ENCODE data around the gene GHRL.
"Not testable (repeated sequence)": the region's sequence is repeated elsewhere in the genome, so short reads cannot be mapped to it uniquely, and the experiment has no call there.

GHRL gene

DNA sequence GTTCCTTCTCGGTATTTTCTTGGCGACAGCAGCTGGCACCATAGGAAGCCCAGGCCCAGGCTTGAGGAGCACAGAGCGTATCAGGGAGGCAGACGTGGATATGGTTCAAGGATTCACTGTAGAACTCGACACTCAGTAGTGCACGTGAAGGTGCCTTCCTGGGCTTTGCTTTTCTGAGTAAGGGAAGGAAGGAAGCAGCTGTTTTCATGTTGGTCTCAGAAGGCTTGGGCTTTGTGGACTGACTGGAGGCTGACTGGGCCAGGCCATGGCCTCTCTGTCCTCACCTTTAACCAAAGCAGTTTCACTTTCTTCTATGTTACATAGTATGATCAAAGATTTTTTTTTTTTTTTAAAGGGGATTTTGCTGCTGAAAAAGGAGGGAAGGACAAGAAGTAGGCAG lies 6.9 kb upstream of the GHRL start:
- no peak for DNase-seq

DNA sequence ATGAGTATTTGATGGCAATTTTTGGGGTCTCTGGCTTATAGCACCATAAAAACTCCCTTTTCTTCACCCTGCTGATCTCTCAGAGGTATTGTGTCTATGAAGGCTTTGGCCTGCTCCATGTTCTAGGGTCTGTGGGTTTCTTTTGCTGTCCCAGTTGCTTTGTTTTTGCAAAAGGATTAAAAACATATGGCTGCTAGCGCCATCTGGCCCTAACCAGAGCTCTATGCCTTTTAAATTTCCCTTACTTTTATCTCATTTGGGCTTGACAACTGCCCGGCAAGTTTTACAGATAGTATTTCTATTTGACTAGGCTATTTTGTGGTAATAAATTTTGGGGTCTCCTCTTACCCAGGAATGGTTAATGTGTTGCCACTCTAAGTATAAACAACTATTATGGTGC lies 6.4 kb upstream of the GHRL start:
- no peak for DNase-seq

DNA sequence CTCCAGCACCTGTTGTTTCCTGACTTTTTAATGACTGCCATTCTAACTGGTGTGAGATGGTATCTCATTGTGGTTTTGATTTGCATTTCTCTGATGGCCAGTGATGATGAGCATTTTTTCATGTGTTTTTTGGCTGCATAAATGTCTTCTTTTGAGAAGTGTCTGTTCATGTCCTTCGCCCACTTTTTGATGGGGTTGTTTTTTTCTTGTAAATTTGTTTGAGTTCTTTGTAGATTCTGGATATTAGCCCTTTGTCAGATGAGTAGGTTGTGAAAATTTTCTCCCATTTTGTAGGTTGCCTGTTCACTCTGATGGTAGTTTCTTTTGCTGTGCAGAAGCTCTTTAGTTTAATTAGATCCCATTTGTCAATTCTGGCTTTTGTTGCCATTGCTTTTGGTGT lies 5.3 kb upstream of the GHRL start:
- DNase-seq, result not testable (repeated sequence)

DNA sequence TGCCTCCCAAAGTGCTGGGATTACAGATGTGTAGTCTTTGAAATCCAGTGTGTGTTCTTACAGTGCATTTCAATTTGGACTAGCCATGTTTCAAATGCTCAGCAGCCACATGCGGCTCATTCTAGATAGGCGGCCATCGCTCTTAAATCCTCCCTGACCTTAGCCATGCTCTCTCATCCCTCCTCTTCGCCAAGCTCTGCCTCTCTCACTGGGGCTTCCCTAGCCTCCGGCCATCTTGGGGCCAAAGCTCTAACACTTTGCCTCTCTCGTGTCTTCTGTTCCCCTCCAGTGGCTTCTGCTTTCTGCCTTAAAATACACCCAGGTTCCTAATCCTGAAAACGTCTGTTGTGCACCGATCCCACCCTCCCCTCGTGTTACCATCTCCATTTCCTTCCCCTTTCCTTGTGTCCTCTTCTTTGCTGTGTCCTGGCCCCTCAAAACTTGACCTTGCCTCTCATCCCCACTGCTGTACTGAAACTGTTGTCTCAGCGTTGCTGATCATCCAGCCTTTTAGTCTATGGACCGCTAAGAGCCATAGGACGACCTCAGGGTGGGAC lies 1.4 kb upstream of the GHRL start:
- DNase-seq, result no peak

DNA sequence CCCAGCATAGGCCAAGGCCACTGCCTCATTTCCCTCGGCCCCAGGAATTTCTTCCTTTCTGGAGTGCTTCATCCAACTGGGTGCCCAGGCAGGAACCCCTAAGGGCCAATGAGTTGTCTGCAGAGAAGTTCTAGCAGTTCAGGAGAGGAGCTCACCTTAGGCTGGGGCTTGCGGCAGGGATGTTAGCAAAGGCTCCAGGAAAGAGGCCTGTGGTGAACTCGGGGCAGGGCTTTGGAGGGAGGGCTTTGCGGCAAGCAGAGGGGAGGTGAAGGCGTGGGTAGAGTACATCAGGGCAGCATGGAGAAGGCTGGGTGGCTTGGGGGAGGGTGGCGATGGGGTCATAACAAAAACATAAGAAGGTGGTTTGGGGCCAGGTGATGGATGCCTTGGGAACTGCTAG lies 1.1 kb downstream of the GHRL start:
- DNase-seq, result no peak

DNA sequence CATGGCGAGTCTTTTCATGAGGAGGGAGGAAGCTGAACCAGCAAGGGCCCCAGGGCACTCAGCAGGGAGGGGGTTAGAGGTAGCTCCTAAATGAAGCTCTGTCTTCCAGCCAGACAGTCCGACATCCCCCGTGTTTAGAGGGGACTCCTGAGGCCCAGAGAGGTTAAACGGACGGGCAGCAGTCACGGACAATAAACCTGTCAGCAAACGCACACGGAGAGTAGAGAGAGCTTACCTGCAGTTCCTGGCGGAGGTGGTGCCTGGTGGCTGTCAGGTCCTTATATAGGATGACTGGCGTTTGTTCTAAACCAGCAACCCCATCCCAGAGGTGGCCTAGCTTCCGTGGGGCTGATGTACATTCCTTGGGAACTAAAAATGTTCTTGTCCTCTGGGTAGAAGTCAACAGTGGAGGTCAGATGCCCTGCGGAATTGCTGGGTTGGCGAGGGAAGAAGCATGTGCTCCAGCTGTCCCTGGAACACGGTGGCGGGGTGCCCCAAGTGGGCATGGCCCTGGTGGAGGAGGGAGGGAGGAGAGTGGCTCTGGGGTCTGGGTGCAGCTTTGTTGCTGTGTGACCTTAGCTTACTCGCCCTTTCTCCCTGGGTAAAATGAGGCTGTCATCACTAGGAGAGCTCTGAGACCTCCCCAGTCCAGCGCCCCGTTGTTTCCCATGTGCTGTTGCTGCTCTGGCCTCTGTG lies 2.1 kb downstream of the GHRL start:
- DNase-seq, result no peak

DNA sequence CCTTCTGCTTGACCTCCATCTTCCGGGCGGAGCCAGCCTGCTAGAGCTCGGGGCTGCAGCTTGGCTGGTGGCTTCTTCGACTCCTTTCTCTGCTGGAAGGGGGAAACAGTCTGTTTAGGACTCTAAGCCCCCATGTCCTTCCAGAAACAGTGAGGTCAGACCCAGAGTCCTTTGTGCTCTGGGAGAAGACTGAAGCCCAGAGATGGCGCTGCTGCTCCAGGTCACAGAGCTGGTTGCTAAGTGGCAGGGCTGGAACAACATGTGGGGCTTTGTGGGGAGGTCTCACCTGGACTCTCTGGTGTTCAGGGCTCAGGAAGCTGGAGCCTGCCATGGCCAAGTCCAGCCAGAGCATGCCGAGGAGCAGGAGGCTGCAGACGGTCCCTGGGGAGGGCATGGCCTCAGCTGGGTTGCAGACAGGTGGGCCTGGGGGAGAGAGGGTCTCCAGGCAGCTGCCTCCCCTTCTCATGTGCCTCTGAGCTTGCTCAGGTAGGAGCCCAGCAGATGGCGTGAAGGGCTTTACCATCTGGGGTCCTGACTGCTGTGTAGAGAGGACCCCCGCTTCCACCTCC lies 2.9 kb downstream of the GHRL start:
- DNase-seq, result no peak

DNA sequence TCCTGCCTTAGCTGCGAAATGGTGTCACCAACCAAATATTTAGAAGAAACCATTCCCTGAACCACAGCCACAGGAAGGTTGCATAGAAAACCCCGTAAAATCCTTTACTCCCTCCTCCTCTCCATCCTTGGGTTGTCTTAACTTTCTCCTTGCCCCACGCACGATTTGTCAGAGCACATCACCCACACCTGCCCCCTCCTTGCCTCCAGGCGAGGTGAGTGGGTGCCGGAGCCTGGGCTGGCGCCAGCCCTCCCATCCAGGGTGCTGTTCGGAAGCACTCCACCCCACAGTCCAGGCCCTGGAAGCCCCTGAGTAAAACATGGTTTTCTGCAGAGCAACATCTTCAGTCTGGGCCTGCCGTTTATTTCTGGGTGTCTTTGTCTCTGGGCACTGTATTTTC lies 3.7 kb downstream of the GHRL start:
- no peak for DNase-seq

DNA sequence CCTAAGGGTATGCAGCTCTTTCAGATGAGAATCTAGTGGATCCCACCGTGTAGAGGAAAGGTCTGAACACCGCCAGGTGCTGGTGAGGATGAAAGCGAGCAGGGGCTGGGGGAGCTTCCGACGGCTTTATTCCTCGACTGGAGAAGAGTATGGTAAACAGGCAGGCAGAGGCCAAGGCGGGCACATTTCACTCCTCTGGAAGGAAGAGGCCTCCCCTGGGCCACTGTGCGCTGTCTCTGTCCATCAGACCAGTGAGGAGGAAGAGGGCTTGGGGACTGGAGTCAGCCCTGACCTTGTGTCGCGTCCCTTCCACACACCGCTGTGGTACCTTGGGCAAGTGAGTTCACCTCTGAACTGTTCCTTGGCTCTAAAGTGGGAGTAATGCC lies 4.2 kb downstream of the GHRL start:
- DNase-seq, result no peak

DNA sequence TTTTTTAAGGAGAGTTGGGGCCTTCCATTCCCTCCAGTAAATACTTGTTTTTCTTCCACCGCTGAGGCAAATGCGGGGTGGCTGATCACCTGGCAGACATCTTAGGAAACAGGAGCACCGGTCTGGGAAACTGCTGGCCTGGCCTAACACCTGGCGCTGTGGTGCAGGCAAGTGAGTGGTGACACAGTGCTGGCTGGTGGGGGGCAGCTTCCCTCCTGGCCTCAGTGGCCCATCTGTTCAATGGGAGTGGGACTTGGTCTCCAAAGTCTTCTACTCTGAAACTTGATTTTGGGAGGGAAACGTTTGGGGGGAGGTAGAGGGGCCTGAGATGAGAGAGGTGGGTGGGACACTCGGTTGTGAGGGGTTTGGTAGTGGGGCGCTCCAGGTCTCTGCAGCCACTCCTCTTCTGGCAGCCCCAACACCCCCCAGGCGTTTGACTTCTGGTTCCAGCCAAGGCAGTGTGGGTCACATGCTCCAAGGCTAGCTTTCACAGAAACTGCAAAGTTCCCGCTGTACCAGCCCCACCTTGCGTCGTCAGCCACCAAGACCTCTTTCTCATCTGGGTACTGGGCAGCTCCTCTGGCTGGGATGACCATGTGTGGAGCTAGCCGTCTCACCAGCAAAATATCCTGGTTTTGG lies 4.7 kb downstream of the GHRL start:
- DNase-seq, result no peak

DNA sequence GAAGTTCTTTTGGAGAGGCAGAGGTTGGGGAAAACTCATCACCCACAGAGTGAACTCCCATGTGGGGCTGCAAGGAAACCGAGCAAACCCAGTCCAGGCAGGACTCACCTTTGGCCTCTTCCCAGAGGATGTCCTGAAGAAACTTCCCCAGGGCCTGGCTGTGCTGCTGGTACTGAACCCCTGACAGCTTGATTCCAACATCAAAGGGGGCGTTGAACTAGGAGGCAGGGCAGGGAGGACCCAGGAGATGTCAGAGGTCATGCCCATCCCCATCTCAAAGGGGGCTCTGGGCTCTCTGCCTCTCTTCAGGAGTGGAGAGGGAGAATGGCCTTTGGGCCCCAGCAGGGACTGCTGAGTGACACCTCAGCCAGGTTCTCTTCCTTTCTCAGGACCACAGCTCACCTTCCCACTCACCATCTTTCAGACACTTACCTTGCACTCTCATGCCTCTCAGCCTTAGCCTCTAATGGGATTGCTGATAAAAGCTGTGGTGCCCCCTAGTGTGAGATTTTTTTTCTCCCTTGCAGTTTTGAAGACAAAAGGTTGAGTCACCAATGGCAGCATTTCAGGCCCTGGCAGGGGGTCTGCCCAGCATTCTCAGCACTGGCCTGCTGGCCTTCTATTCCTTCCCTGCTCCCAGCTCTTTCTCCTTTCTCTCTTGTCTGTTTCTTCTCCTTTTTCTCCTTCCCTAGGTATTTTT lies 6.0 kb downstream of the GHRL start:
- peak in 12 of 56 donors; percentile 6 to 73 (median 31) for DNase-seq

DNA sequence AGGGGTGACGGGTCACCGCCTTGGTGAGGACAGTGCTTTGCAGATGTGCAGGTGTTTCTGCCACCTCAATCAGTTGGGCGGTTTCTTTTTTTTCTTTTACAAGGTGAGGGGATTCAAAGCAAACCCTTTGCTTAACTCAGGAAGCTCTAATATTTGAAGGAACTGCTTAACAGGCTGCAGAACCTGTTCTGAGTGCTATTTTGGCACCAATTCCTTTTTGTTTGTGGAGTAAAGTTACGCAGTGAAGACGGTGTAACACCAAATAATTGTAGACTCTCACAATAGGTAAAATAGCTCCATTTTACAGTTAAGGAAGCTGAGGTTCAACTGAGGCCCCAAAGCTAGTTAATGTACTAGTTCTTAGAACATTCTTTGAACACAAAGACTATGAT lies 6.6 kb downstream of the GHRL start:
- no peak for DNase-seq

DNA sequence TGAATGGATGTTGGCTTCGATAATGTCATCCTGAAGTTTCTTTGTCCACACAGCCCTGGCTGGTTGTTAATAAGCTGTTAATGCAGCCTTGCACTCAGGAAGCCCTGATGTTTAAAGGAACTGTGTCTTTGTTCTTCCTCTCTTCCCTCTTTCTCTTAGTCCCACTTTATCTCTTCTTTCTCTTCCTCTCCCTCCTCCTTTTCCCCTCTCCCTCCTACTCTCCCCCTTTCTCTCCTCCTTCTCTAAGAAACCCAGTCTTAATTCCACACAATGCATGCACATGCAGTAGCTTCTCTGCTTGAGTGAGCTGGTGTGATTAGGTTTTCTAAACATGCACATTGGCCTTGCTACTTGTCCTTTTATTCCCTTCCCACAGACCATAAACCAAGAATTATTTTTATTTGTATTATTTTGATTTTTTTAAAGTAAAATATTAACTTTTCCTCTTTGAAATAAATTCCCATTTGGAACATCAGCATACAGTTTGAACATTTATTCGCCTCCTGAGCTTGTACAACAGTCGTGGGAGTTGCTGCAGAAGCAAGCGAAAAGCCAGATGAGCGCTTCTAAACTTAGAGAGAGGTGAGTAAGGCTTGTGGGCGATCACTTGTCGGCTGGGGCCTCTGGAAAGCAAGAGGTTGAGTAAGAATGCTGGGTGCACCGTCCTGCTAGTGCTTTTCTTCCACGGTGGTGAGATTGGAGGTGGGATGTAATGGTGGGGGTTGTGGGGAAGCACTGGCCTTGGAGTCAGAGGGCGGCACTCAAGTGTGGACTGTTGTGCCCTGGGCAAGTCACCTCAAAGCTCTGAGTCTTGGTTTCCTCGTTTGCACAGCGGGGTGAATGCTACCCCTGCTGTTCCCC lies 7.2 kb downstream of the GHRL start:
- peak in 13 of 56 donors; percentile 11 to 56 (median 23) for DNase-seq

DNA sequence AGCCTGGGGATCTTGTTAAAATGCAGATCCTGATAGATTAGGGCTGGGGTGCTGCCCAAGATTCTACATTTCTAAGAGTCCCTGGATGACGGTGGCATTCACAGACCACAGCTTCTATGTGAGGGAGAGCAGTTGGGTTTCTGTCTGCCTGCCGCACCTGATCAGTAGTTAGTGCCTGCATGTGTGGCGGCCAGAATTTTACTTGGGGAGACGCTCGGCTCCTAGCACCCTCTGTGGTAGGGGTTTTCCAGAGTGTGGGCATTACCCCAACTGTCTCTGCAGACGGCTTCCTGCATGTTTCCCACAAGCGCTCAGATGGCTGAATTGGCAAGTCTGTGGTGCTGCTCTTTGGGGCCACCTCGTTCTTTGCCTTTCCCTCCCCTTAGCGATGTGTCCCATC lies 8.3 kb downstream of the GHRL start:
- DNase-seq, result no peak

DNA sequence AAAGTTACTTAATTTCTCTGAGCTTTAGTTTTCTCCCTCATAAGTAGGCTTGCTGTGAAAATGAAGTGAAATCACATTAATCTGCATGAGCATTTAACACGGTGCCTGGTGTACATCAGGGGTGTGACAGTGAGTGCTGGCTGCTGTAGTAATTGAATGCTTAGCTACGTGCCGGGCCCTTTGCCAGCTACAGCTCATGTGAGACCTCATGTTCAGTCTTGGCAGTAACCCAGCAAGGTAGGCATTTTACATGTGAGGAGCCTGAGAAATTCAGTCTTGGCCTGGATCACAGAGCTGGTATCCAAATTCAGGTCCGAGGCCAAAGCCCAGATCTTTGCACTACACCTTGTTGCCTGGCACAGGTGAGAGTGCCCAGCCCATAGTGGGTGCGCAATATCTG lies 9.1 kb downstream of the GHRL start:
- DNase-seq, result peak in 1 of 56 donors; percentile 15

DNA sequence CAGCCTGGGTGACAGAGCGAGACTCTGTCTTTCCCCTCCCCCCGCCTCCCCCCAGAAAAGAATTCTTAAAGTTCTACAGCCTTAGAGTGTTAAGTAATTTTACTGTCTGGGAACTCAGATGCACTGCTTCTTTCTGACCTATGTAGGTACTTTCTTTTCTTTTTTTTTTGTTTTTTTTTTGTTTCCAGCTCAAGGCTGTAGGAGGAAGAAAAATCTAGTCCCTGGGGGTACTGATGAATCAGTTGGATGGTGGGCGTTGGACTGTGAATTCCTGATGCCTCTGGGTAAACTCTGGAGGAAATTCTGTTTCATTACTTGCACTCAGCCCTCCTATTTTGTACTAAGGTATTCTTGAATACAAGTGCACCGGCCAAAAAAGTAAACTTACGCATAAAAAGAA lies 10.8 kb downstream of the GHRL start:
- DNase-seq, result no peak

DNA sequence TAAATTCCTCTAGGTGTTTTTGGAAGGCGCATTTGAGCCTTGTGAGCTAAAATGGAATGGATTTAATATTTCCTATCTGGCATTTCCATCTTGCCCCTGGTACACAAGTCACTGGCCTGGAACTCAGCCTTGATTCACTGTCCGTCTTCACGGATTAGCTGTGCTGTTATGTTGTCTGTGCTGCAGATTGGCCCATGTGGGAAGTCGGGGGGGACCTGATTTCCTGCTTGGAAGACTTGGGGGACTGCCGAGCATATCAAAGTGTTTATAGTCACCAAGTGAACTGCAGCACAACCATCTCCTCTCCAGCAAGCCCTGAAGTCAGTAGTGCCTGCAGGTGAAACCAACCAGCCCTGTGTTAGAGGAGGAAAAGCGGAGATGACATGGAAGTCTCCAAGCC lies 12.2 kb downstream of the GHRL start:
- DNase-seq, result no peak

DNA sequence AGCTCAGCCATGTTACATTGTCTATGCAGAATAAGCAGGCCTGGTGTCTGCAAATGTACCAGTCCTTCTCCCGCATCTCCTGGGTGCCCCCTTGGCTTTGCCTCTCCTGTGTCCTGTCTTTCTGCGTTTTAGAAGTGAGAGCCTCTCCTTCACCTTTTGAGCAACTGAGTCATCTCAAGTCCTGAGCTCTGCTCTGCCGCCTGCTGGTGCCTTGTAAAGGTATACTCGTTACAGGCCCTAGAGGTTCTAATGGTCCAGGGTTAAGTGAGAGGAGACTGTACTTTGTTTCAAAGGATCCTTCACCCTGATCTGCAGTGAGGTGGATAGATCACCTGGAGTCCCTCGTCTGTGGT lies 12.6 kb downstream of the GHRL start:
- DNase-seq, result no peak

DNA sequence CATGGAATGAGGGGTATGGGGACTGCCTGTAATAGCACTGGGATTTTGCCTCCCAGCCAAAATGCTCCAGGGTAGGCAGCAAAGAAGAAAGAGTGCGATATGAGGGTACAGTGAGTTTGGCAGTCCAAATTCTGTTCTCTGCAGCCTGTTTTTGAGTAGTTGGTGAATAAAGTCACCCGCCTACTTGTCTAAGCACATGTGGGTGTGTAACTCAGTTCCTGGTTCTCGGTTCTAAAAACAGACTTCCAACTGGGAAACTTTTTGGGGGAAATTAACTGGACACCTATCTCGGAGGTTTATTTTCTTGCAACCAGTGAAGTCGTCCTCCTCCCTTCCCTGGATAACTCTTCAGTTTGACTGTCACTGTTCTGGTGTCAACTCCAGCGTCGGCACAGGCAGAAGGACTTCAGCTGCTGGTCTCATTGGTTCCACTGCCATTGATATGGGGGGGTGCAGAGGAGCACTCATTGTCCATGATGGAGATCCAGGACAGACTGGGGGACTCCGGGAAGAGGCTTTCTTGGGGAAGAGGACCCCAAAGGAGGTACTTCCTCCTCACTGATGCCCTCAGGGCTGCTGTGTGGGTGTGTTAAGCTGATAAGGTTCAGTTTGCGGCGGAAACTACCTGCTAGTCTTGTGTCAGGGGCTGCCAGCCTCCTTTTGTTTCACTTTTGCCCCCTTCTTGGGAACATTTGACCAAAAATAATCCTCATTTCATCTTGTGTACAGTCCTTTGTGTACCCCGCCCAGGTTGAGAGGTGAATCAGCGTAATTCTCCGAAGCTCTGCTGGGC lies 13.2 kb downstream of the GHRL start:
- peak in 2 of 56 donors; percentile 7 to 20 for DNase-seq

DNA sequence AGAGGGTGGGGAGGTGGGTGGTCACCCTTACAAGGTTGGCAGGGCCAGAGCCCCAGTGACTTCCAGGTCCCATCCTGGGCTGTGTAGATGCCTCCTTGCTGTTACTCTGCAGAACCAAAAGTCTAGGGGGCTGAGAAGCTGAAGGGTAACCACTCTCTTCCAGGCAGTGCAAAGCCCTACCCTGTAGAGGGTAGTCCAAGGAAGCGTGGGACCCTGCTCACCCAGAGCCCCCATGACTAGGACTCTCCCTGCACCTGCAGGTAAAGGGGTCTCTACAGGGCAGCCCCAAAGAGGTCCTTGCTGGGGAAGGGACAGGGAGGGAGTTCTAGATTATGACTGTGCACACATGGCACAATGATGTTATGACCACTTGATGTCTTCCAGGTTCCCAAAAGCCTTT lies 14.2 kb downstream of the GHRL start:
- DNase-seq, result no peak

Data from amygdala (tissue), 56 donors.